Measurements from ENCODE around the gene KCNJ12. TPM values are rescaled to one million over a fixed set of nuclear protein-coding genes. Genes with fewer than 3 reads are reported as not detected.

The KCNJ12 gene
- total RNA-seq, 1 donor, result under 0.01 TPM

- DNase-seq (ENCODE audit: low read depth), result peak; percentile 7
- TF ChIP-seq CTCF (IDR thresholded peaks at IDR 0.05; ENCODE audit: insufficient read depth, low read depth, low read length), result no peak
Measured at GRCh38 chr17:21376759-21377690, 868 bp downstream of the KCNJ12 start.

GRCh38 chr17:21377705-21378396 is 1.7 kb downstream of the KCNJ12 start:
- DNase-seq (ENCODE audit: low read depth), result no peak
- H3K4me3 ChIP-seq (ENCODE audit: low read depth, low read length), result no peak overlapping the region
- no peak for TF ChIP-seq CTCF (IDR thresholded peaks at IDR 0.05; ENCODE audit: insufficient read depth, low read depth, low read length)

More at GRCh38 chr17:21376759-21377690, 868 bp downstream of the KCNJ12 start:
- no peak overlapping the region for H3K4me3 ChIP-seq (ENCODE audit: low read depth, low read length)

DNA sequence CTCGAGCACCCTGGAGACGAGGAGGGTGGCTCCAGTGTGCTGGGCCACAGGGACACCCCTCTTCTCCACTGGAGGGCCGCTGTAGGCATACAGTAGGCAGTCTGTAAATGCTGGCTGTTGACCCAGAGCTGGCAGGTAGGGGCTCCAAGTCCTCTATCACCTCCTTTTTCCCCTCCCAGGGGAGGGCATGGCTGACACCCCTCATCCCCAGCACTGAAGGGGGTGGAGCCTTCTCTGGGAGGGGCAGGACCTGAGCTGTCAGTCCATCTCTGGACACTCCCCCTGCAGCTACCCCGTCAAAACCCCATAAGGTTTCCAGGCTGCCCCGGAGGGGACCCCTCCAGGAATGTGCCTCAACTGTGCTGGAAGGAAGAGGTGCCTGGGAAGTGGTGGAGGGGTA is 2.4 kb downstream of the KCNJ12 start:
- no peak for TF ChIP-seq CTCF (IDR thresholded peaks at IDR 0.05; ENCODE audit: insufficient read depth, low read depth, low read length)
- no peak overlapping the region for H3K4me3 ChIP-seq (ENCODE audit: low read depth, low read length)
- DNase-seq (ENCODE audit: low read depth), result no peak

DNA sequence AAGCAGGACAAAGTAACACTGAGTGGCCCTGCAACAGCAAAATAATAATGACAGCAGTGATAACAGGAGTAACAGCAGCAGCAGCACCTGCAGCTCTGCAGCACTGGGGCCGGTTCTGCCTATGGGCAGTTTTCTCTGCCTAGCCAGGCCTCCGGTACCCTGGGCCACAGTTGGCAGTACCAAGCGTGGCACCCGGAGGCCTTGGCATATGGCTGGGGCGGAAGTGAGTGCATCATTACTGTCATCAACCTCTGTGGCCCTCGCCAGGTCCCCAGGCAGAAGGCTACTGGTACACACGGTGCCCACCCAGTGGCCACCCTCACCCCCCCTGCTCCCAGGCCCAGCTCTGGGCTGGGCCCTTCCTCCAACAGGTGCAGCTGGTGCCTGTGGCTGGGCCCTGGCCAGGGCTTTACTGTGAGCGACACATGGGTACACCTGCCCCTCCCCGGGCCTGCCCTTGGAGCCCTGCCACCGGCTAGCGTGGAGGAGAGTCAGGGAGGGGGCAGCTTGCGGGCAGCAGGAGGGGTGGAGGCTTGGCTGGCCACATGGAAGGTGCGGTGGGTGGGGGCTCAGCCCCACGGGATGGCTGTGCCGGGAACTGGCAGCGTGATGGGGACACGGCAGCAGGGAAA is 3.0 kb downstream of the KCNJ12 start:
- no peak for DNase-seq (ENCODE audit: low read depth)
- no peak for TF ChIP-seq CTCF (IDR thresholded peaks at IDR 0.05; ENCODE audit: insufficient read depth, low read depth, low read length)
- no peak overlapping the region for H3K4me3 ChIP-seq (ENCODE audit: low read depth, low read length)

DNA sequence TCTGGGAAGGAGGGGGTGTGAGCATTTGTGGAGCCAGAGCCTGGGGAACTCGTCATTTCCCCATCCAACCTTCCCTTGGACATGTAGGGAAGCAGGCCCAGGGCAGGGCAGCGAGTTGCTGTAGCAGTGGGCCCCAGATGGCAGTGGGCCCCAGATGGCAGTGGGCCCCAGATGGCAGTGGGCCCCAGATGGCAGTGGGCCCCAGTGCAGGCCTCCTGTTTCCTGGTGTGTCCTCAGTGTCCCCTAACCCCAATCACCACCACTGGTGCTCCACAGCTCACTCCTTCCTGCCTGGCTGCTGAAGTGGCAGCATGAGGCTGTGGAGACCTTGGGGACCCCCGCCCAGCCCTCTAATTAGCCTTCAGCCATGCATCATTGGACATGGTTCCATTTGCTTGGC is 4.5 kb downstream of the KCNJ12 start:
- no peak for DNase-seq (ENCODE audit: low read depth)
- TF ChIP-seq CTCF (IDR thresholded peaks at IDR 0.05; ENCODE audit: insufficient read depth, low read depth, low read length), result no peak
- no peak overlapping the region for H3K4me3 ChIP-seq (ENCODE audit: low read depth, low read length)

- no peak overlapping the region for H3K4me3 ChIP-seq (ENCODE audit: low read depth, low read length)
- no peak for TF ChIP-seq CTCF (IDR thresholded peaks at IDR 0.05; ENCODE audit: insufficient read depth, low read depth, low read length)
- DNase-seq (ENCODE audit: low read depth), result no peak
Measured at GRCh38 chr17:21381076-21381706, 5.0 kb downstream of the KCNJ12 start.

Data from fibroblast of villous mesenchyme (primary cell).